NCI-H345 treated with DMSO at 0.1 percent for 48 hours (cell line): ENCODE data around the gene GNB1L.

Experiments
- DNase-seq: peaks from one replicate; lab custom pipeline; 2025; ENCODE audit not compliant: unreplicated experiment; lab: John Stamatoyannopoulos, UW

The GNB1L gene, protein sequence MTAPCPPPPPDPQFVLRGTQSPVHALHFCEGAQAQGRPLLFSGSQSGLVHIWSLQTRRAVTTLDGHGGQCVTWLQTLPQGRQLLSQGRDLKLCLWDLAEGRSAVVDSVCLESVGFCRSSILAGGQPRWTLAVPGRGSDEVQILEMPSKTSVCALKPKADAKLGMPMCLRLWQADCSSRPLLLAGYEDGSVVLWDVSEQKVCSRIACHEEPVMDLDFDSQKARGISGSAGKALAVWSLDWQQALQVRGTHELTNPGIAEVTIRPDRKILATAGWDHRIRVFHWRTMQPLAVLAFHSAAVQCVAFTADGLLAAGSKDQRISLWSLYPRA

DNA sequence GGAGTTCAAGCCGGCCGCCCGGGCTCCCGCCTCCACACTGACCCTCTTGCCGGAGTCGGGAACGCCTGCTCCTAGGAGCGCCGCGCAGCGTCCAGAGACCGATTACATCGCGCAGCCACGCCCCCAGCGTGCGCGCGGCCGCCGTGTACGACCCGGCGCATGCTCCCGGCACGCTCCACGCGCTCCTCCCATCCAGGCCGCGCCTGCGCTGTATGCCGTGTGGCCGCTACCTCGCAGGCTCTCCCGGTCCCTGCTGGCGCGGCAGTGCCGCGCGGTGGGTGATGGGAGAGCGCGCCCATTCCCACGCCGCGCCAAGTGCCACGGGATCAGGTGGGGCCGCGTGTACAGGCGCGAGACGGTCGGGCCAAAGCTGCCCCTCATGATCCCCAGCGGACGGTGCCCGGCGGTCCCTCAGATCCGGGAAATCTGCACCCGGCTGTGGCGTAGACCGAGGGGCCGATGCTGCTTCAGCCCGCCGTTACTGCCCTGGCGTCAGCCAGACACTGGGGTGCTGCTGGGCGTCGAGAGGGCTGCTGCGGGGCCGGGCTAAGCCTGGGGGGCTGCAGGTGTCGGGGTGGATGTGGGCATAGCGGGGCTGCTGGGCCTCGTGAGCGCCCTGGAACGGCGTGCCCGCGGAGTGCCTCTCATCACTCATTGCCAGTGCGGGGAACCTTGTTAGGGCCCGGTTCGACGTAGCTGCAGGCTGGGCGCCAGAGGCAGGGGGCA lies at the start of gene GNB1L, which contains the start of gene RTL10:
GNB1L (minus strand) TSS at position 97 of the 726 bp plus-strand sequence. CDS start 33,519 bp downstream, outside the sequence.
RTL10 (minus strand) TSS at position 97 of the 726 bp plus-strand sequence. CDS start 2,613 bp downstream, outside the sequence.
- DNase-seq: peak; percentile 85

DNA sequence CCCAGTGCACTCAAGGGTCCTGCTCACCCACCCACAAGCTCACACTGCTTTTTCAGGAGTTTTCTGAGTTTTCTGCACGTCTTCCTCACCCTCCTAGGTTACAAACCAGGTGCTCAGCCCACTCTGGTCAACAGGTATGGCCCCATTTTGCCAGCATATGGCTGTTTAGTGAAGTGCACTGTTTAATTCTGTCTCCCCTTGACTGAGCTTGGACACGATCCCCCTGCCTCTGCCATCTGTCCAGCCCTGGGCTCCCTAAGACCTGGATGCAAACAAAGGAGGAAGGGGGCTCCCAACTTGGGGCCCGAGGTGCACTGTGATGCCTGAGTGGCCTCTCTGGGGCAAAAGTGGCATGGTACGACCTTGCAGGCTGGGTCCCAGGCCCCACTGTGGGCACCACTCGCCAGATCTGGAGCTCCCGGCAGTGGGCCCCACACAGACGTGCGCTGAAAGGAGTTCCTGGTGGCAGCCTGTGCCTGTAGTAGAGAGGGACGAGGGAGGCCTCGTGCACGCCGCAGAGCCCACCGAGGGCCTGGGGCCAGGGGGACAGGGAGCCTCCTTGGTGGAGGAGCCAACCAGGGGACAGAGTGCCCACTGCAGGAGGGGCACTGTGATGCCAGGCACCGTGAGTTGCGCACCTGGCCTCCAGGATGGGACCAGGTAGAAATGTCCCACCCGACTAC lies 49.6 kb upstream of the GNB1L start:
- DNase-seq: no peak

GRCh38 chr22:19903513-19903912 lies 48.8 kb upstream of the GNB1L start:
- DNase-seq: no peak

- no peak for DNase-seq
Observed at GRCh38 chr22:19903031-19903430, 48.4 kb upstream of the GNB1L start.

- DNase-seq: peak; percentile 77
Observed at GRCh38 chr22:19902245-19902715, 47.6 kb upstream of the GNB1L start.

DNA sequence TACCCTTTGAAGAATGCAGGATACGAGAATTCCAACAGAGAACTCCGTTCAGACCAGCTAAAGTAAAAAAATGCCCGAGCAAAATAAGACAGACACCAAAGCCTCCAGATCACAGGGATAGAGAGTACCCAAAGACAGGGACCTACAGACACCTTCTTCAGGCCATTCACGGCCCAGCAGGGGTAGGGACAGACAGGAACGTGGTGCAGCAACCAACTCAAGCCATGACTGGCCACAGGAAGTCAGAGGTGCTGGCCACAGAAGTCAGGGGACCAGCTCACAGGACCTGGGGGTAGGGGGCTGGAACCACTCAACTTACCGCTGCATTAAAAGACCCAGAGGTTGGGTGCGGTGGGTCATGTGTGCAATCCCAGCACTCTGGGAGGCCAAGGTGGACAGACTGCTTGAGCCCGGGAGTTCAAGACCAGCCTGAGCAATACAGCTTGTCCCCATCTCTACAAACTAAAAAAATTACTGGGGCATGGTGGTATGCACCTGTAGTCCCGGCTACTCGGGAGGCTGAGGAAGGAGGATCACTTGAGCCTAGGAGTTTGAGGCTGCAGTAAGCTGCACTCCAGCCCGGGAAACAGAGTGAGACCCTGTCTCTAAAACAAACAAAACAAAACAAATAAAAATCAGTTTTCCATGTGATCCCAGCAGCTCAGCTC lies 47.0 kb upstream of the GNB1L start:
- no peak for DNase-seq

DNA sequence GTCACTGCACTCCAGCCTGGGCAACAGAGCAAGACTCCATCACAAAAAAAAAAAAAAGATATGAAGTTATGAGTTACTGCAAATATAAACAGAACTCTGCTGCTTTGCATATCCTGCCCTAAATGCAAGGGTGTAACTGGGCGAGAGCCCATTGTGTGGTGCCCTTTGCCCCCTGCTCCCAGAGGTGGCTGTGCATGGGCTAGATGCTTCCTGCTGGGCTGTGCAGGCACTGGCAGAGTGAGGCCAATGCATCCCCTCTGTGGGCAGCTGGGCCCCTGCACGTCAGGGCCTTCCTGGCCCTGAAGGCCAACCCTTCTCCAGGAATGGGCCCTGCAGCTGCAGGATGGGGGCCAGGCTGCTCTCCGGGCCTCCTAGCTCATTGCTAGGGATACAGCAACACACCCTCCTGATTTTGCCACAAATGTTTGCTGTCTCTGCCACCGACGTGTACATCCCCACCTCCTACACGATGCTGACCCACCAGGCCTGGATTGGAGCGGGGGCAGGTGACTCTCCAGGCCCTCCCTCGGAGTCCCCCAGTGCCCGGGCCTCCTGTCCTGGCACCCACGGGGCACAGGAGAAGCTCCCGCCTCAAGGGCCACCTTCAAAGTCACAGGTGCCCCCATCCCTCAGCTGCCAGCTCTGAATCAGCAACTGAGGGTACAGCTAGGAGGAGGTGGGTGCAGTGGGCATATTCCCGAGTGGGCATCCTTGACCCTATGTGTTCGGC lies 46.2 kb upstream of the GNB1L start:
- no peak for DNase-seq

DNA sequence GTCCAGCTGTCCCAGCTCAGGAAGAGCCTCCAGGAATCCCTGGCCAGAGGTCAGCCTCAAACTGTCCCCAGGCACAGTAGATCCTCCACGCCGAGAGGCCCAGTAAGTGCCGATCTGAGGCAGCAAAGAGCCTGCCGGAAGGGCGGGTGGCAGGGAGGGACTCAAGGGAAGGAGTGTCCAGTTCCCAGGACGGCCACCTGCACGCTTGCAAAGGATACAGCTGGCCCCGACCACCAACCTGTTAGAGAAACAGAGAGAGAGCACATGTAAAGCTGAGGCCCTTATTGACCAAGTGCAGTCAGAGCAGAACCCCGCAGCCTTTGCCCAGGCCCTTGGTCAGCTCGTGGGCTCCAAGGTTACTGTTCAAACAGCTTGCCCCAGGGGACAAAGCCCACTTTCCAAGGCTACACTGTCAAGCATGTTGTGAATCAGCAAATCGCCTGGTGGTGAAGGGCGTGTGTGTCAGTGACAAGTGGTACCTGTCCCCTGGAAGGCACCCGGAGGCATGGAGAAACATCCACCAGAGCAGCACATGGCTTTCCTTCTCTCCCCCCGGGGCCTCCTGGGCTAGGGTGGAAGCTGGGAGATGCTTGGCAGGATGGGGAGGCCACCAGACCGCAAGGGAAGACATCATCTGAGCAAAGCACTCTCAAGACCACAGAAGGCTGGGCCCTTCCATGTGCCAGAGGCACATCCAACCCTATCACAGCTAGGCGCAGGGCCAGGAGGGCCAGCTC lies 44.3 kb upstream of the GNB1L start:
- DNase-seq: no peak

DNA sequence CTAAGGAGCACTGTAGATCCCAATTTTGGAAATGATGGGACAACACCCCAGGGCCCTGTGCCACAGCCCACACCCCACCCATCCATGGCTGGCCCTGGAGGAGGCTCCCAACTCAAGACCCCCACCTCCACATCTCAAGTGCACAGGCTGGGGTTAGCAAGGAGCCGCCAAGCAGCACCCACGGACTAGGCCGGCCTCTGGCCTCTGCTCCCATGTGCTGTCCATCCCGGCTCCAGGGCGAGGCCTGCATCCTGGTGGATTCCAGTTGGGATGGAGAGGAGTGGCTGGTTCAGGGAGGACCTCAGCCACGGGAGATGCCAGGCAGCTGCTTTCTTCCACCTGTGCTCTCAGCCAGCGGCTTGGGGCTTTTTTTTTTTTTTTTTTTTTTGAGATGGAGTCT lies 43.5 kb upstream of the GNB1L start:
- DNase-seq: no peak

GRCh38 chr22:19897726-19898125 lies 43.1 kb upstream of the GNB1L start:
- no peak for DNase-seq

GRCh38 chr22:19896665-19897355 lies 42.1 kb upstream of the GNB1L start:
- no peak for DNase-seq

DNA sequence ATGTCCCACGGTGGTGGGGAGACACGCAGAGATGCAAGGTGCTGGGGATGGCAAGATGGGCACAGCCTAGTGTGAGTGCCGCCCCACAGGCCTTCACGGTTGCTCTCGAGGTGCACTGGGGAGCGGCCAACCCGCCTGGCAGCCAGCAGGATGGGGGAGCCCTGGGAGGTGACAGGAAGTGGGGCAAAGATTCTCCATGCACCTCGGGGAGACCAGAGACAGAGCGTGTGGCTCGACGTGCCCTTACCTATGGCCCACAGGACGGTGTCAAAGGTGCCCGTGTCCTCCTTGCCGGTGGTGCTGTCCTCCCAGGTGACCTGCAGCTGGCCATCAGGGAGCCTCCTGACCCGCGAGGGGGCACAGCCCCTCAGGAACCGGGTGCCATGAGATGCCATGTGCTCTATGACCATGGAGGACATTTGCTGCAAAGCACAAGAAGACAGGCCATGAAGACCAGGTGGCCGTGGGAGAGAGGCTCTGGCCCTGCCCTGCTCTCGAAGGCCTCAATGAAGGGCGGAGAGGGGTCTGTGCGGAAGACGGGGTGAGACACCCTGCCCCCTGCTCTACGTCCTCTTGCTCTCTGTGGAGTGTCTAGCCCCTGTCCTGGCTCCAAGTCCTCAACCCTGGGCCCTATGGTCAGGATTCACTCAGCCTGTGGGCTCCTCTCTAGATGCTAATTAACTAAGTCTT lies 40.6 kb upstream of the GNB1L start:
- DNase-seq: no peak

- DNase-seq: no peak
Observed at GRCh38 chr22:19893363-19893762, 38.7 kb upstream of the GNB1L start.

- DNase-seq: no peak
Observed at GRCh38 chr22:19892925-19893324, 38.3 kb upstream of the GNB1L start.

DNA sequence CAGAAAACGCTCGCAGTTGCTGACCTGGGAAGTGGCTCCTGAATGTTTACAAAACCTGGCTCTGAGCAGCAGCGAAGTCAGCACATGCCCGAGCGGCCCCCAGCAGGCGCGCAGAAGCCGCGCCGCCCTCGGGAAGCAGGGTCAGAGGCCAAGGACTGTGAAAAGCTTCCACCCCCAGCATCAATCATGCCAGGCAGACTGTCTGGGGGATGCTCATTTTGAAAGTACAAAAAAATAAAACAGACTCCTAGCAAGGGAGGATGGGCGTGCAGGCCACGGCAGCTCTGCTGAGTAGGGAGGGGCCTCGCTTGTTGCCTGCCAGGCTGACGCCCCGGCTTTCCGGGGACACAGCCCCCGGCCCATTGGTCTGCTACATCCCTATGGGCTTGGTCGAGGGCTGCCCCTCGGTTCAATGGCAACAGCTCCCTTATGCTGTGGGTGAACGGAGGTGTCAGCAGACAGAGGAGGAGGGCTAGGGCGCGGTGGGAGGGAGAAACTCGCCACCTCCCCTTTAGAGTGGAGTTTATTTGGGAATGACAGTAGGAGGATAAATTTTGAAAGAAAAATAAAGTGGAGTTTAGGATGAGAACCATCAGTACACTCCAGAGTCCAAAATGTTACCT lies 37.7 kb upstream of the GNB1L start:
- DNase-seq: no peak

DNA sequence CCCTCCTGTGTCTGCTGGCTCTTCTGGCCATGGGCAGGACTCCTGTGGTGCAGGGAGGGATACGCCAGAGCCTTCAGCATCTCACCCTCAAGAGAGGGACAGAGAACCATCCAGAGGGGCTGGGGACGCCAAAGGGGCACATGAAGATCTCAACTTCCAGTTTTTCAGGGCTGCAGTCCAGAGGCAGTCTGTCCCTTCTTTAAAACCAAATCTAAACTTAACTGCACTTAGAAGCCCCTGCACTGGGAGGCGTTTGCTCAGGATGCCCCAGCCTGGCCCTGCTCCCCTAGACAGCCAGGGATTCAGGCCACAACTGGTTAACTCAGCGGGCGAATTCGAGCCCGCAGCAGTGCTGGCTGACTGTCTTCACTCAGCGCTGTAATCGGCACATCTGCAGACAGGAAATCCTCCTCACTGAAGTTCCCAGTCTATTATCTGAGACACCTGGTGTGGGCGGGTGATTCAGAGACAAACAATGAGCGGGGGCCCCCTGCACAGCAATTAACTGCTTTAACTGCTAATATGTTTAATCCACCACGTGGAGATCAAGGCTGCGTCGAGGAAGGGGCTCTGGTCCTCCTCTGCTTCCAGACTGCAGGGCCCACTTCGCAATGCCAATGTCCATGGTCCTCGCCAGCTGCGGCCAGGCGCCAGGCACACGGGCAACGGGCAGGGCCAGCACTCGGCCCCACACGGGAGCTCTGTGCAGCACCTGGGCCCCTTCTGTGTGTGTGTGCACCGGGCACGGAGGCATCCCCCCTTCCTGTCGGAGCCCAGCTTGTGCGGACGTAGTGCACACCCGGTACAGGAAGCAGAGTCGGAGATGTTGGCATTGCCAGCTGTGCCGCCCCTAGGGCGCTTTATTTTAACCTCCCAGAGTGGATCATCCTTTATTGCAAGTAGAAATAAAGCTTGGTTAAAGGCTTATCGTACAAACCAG lies 36.9 kb upstream of the GNB1L start:
- peak; percentile 41 for DNase-seq
